CD4-positive, alpha-beta T cell treated with Interleukin-10 for 1 hour (primary cell): ENCODE results near the gene CADPS2.

Experiments
- DNase-seq: peaks from one replicate; pipeline ENCODE4 v3.0.0-alpha.2; 2020

The CADPS2 gene

DNA sequence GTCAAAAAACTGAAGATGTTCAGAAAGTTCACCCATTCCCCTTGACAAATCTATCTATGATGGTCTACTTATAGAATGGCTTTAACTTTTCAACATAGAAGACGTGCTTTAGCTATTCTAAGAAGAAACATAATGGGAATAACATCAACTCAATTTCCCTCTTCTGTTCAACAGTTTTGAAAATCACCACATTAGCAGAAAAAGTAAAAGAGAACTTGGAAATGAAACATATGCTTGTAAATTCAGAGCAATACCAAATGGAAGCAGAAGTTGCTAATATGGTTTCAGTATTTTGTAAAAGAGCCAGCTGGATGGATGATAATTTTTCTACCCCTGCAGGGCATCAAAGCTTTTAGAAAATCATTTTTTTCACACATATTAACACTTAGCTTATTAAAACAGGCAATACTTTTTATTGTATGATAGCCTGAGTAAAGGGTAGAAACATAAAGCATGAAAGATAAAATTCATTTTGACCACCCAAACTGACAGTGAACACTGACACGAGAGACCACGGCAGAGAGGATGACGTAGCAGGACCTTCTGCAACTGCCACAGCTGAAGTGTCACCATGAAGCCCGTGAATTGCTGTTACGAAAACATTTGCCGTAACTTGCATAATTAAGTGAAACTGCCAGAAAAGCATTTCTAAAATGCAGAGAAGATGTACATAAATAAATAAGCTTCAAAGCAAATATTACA, 542.5 kb downstream of the CADPS2 start:
- DNase-seq: no peak

DNA sequence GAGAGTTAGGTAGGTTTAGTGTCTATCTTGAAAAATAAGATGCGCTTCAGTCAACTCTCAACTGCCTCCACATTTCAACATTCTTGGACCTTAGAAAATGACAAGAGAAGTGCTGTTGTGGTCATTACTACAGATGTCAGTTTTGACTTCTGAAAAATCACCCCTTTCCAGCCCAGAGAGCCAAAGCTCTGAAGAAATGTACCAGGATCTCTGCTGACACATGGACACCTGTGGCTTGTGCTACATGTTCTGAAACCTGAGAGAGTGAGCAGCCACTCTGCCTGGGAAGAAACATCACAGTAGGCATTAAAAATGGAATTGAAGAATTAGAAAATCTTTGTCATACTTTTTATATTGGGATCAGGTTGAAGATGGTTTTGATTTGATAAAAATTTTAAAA, 545.8 kb downstream of the CADPS2 start:
- DNase-seq: no peak

DNA sequence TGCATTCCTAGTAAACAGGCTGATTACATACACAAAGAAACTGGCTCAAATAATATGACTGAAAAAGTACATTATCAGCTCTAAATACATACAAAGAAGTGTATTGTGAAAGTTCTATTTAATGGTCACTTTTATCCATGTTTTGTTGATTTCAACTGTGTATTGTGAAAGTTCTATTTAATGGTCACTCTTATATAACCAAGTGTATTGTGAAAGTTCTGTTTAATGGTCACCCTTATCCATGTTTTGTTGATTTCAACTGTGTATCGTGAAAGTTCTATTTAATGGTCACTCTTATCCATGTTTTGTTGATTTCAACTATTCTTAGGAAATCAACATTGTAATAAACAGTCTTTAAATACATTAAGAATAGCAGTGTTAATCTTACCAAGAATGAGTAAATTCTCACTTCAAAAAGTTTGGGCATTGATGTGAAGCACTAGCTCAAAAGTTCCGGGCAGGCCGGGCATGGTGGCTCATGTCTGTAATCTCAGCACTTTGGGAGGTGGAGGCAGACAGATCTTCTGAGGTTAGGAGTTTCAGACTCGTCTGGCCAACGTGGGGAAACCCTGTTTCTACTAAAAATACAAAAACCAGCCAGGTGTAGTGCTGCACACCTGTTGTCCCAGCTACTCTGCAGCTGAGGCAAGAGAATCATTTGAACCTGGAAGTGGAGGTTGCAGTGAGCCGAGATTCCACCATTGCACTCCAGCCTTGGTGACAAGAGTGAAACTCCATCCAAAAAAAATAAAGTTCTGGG, 546.9 kb downstream of the CADPS2 start:
- no peak for DNase-seq

DNA sequence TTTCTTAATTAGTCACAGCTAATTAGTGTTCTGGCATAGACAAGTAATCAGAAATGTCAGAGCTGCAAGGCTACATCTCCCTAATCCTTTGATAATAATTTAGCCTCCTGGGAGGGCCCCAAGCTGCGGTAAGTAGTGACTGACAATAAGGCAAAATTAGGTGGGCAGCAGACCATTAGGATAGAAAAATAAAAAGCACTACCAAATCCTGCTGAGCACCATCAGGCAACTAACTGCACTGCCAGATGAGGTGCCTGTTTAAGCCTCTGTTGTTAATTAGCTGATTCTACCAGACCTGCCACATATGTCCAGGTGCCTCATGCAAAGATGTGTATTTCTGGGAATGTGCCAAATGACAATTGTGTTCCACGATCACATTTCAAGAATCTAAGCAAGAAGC, 549.2 kb downstream of the CADPS2 start:
- DNase-seq: no peak

DNA sequence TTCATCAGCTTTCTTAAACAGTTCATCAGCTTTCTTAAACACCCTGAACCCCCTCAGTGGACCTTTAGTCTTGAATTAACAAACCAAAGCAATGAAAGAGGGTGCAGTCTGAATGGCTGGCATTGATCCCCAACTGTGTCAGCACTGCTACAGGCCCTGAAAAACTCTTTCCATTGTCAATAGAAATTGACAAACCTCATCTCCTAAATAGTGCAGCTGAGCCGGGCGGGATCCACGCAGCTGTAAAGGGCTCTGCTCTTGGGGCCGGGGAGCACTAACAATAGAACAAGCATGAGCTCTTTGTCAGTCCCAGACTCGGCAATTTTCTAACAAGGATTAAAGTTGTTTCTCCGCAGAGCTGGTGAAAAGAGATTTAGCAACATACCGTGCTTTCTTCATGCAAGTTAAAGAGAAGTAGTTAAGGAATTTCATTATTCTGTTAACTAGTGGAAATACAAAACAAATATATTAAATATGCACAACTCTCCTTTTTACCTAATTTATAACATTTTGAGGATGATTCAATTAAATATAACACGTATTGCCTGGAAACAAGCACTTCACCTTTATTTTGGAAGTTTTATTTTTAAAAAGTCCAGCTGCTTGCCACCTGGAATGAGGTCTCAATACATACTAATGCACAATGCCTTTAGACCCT, 557.0 kb downstream of the CADPS2 start:
- no peak for DNase-seq

DNA sequence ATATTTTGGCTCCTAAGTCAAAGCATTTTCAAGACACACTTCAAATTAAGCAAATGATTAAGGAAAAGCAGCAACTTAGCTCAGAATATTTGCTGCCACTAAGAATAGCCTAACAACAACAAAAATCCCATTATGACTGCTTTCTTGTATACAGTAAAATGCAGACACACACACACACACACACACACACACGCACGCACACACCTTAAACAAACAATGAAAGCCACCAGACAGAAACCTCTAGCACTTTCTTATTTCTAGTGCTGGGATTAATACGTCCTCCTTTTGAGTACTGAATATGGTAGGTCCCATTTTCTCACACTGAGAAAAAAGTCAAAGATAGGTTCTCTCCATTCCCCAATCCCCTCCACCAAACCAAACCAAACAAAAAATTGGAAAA, 558.3 kb downstream of the CADPS2 start:
- DNase-seq: no peak

DNA sequence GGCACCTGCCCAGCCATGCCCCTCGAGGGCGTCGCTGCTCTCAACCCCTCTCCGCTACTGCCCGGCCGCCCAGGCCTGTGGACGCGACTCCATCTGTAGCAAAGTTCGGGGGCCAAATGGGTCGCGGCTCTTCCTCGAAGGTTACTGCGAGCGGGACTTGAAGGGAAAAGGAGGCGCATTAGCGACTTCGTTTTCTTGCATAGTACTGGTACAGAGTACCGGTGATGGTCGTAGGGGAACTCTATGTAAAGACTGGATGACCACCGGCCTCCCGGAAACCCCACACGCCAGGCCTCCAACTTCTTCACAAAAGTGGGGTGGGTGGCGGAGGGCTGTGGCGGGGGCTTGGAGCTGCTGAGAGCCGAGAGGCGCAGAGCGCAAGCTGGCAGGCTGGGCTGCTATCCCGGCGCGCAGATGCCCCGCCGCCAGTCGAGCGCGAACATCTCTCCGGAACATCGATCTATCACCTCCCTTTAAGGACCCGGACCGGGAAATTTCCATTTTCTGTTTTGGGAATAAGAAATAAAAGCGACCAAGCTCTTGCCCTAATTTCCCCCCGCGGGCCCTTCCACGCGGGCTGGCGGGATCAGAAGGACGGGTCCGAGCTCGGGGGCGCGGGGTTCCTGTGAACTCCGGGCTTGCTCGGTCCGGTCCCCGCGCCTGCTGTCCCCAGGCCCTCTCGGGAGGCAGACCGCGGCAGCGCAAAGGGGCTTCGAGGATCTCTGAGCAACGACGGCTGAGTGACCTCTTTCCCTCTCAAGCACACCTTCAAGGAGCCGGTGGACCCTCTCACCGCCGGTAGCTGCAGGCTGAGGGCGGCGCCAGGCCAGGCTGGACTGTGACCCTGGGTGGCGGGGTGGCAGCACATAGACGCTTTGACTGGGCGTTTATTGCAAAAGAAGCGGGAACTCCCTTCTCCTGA, 569.5 kb downstream of the CADPS2 start:
- no peak for DNase-seq

DNA sequence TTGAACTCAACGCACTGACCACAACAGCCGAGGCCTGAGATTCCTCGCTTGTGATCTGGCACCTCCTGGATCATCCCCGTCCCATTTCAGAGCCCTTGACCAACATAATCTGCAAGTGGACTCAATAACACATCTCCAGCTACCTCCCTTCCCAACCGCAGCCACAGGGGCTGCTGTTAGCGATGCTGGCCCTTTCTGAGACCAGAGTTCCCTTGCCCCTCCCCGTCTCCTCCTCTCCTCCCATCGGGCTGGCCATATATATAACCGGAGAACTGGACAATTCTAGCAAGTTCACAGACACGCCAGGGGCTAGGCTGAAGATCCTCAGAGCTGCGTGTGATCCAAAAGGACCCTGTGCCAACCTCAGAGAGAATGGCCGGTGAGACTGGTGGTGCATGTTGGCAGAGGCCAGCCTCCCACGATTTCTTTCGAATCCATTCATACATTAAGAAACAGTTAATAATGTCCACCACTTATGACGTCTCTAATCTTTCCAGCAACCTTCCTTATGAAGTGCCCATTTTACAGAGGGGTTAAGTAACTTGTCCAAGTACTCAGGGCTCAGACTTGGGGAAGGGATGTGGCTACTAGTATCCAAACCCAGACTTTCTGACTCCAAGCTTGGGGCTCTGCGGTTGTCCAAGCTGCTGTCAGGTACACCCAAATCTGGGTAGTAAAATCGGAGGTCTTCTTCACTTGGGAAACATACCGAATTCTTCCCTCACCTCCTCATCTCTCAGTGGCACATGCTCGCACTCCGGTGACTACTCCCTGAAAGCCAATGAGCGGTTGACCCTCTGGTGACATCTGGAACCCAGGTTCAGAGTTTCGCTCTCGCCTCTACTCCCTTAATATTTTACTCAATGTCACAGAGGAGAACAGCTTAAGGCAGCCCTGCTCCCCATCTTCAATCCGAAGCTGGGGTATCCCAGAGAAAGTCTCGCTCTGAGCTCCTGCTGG, 570.5 kb downstream of the CADPS2 start:
- DNase-seq: no peak

DNA sequence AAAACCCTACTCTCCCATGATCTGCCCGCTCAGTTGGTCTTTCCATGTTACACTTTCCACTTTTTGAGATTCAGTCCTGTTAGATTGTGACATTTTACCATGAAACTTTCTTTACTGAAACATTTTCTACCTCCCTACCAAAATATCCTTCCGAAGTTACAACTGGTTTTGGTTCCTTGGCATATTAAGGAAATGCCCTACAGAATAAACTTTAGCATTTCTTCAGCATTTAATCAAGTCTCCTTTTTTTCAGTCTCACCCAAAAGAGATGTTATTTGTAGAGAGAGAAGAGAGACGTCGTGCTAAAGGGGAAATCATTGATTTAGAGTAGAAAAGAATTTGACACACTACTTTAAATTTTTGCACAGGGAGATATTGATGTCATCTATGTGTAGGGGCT, 572.0 kb downstream of the CADPS2 start:
- no peak for DNase-seq

DNA sequence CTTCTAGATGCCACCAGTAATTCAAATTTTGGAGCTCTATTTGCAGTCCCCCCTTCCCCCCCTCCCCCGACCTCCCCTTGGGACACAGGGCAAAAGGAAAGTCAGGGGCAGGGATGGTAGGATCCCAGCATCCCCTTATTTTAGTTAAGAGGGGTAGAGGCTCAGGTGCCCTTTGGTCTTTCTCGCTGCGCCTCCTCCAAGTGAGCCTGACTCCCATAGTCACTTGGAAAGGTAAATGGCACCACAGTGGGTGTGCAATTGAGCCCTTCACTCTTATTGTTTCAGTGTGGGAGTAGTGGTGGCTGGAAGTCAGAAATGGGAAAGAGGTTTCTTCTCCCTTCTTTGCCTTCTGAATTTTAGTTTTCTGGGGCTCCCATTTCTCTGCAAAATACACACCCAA, 573.5 kb downstream of the CADPS2 start:
- no peak for DNase-seq

DNA sequence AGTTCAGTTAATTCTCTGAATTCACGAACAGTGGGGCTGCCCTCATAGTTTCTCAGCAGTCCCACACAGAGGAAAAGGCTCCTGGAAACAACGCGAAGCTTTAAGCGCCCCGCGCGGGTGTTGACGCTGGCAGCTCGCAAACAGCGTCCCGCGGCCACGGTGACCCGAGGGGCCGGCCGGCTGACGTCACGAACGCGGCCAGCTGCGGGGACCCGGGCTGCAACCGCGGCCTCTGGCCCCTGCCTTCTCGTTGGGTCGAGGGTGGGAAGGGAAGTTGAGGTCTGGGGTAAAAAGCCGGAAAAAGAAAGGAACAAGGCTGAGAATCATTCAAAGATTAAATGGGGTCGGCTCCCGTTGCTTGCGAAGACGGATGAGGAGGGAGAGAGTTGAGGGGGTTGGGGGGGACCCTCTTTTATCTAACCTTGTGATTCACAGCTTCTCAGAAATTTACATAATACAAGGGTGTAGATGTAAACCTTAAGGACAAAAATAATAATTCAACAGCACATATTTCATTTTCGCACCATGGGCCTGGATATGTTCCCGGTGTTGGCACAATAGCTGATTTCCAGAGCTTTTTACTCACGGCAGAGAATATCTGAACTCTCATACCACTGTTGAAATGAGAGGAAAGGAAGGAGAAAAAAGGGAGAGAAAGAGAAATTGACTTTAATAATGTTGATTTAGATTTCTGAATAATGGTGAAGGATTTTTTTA, 574.4 kb downstream of the CADPS2 start:
- DNase-seq: no peak

DNA sequence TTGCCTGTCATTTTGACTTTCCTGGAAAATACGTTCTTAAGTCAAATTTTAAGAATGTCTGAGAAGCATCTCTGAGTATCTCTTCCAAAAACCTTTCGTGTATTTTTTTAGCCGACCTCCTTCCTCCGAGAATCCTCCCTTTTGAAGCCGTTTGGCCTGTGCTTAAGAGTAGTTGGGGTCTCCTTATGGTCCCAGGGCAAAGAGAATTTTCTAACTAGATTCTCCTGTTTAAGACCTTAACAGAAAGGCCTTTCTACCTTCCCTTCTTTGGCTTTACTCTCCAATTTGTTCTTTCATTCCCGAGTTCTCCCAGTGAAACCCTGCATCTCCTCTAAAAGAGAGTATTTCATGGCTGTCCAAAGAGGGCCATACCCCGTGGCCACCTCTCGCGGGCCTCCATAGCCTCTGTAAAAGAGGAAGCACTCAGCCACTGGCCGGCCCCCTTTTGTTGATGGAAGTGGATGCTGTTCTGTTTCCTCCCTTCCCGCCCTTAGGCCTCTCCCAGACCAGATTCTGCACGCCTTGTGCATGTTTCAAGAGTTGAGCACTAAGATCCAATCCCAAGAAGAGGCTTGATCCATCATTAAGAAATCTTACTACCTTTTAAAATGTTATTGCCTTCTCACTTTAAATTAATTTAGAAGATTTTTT, 575.1 kb downstream of the CADPS2 start:
- no peak for DNase-seq

DNA sequence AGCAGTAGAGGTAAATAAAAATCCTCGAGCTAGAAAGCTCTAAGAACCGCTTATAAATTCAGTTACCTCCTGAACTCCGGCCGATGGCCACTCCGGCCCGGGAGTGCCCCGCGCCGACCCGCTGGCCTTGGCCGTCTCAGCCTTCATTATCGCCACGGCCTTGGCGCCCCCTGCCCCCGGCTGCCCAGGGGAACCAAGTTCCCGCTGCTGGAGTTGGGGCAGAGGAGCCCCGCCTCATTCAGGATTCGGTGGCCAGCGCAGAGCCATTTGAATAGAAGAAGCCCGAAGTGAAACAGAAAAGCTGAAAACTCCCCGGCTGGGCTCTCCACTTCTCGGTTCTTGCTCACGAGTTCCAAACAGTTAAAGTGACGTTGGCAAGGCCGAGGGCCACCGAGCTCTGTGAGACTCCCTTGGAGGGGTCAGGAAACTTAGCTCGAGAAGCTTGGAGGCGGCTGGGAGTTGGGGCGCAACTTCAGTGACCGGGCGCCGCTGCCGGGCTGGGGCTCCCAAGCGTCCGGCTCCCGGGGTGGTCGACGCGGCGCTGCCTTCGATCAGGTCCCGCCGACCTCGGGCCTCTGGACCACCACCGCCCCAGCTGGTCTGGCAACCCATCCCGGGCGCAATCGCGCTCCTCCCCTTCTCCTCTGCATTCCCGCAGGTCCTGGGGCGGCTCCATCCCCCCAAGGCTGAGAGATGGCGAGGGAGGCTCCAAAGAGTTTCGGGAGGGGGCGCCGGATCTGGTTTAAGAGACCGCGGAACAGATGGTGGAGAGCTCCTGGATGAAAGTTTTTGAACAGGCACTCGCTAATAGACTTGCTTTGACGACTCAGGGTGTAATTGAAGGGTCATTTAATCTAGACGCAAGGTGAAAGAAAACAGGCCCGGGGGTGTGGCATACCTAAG, 575.9 kb downstream of the CADPS2 start:
- no peak for DNase-seq

DNA sequence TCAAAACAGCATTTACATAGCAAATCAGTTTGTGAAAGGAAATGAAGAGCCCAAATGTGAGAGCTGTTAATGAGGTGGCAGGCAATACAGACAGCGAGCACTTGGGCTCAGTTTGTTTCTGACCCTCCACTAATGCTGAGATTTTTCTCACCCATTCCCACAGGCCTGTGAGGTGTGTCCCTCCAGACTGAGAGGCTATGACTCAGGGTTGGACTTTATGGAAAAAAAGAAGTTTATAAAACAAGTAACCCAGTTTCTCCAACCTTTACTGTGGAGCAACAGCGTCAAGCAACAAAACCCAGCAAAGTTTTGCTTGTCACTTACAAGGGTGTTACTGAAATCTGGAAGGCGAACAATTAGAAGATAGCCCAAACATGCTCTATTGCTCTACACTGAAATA, 576.8 kb downstream of the CADPS2 start:
- DNase-seq: no peak

DNA sequence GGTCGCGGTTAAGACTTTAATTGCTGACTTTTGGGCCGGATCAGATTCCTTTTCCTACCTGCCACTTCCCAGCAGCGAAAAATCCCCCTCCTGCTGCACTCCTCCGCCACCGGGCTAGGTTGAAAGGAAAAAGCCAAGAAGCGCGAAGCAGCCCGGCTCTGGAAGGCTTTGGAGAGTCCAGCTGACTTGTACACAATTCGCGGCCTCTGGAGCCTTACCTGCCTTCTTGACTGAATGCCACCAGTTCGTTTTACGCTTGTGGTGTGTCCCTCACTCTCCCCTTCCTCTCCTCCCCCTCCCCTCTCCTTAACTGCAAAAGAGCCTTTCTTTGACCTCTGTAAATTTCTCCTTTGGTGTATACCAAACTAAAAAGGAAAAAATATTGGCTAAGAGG, 579.0 kb downstream of the CADPS2 start:
- DNase-seq: no peak

DNA sequence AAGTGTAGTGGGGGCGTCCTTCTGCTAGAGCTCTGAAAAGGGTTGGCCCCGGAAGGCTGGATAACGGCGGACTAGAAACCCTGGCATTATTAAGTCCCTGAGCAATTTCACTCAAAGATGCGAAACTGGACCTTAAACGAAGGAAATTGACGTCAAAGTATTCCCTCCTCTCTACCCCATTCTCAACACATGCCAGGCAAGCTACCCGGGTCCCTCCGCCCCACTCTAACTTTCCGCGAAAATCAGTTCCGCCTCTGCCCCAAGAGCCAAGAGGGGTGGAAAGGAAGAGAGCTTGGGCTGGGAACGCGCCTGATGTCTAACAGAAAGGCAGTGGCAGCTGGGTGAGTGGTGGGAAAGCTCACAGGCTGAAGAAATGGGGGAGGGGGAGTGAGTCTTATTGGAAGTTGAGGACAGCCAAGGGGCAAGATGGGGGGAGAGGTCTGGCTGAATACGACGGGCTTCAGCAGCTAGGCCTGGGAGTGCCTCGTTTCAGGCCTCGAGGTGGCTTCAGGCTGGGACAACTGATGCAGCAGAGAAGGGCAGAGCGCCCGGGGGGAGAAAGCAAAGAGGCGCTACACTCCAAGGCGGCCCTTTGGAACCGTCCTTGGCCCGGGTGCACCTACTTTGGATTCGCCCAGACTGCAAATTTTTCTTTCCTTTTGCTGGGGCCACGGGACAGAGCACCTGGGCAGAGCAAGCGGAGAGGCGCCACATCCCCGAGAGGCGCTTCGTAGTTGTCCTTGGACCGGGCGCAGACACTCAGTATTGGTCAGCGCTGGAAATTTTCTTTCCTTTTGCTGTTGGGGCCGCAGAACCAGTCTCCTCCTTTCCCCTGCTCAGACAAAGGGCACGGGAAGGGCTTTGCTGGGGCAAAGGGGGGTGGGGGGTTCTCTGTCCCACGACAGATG, 579.7 kb downstream of the CADPS2 start:
- DNase-seq: no peak

DNA sequence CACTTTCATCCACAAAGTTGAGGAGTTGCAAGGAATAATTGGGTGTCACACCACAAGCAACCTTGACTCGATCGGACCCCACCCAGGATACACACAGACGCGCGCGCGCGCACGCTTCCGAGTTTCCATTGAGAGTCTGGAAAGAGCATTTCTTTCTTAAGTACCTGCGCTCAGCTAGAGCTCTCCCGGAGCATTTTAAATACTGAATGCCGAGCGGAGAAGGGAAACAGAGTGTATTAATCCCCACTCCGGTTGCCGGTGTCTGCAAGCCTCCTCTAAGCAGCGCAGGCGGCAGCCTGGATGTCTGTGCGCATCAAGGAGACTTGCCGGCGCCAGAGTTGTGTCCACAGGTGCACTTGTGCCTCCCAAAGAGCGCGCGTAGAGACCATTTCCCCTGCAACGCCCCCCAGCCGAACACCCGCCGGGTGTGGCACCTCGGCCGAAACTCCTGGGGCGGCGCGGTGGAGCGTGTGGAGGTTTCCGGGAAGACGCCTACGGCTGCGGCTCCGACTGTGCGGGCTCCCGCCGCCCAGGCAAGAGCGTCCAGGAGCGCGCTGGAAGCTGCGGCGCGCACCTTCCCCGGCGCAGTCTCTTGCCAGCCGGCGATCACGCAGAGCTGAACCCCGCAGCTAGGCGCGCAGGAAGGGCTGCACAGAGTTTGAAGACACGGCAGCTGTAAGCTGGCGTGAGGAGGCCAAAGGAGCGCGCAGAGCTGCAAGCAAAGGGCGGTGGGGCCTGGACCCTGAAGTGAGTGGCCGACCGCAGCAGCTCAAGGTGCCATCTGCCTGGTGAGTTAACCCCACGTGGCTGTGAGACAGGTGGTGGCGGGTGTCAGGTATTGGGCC, 580.6 kb downstream of the CADPS2 start:
- DNase-seq: no peak
